Activated CD8-positive, alpha-beta T cell treated with anti-CD3 and anti-CD28 coated beads for 36 hours (primary cell): Measurements from ENCODE around the gene ADAM19. TPM values are rescaled to one million over a fixed set of nuclear protein-coding genes. Genes with fewer than 3 reads are reported as not detected.

Source experiments
- ATAC-seq: fragments of 200-7000 bp; cut with Tn5 transposase; one replicate; pipeline ENCODE4 v1.10.0; 2021; ENCODE audit warnings: mild to moderate bottlenecking, moderate library complexity
- CTCF ChIA-PET: fragments of 350-600 bp; sonication (Branson Sonifier 250); formaldehyde crosslinking; loops from one replicate; lab custom pipeline; 2021; ENCODE audit warnings: antibody characterized with exemption; lab: Charles Lee
- POLR2A ChIA-PET: fragments of 350-600 bp; sonication (Branson Sonifier 250); formaldehyde crosslinking; loops from one replicate; lab custom pipeline; 2021; ENCODE audit warnings: antibody characterized with exemption; lab: Charles Lee
- DNase-seq: peaks from one replicate; pipeline ENCODE4 v3.0.0-alpha.2; 2020
- H3K27ac Mint-ChIP-seq: one replicate; pipeline ENCODE4 v1.8.0; 2021; ENCODE audit warnings: mild to moderate bottlenecking, mixed read lengths
- H3K27me3 Mint-ChIP-seq: one replicate; pipeline ENCODE4 v1.8.0; 2021; ENCODE audit warnings: mixed read lengths
- H3K36me3 Mint-ChIP-seq: one replicate; pipeline ENCODE4 v1.8.0; 2021; ENCODE audit warnings: low read depth, mixed read lengths
- H3K4me1 Mint-ChIP-seq: one replicate; pipeline ENCODE4 v1.8.0; 2021; ENCODE audit warnings: low read depth, mixed read lengths
- H3K4me3 Mint-ChIP-seq: one replicate; pipeline ENCODE4 v1.8.0; 2021; ENCODE audit warnings: mild to moderate bottlenecking, moderate library complexity, mixed read lengths
- H3K9me3 Mint-ChIP-seq: one replicate; pipeline ENCODE4 v1.8.0; 2021; ENCODE audit warnings: mixed read lengths
- CTCF ChIP-seq: fragments of 200-600 bp; IDR thresholded peaks from one replicate; pipeline ENCODE4 v1.8.0; 2022; ENCODE audit warnings: antibody characterized with exemption, mild to moderate bottlenecking
- intact Hi-C: fragments of 100-400 bp; cut with micrococcal nuclease; formaldehyde crosslinking; loops from one replicate; pipeline ENCODE4 v1.10.0; 2022
- total RNA-seq, 2 experiments: library from RNA; stranded (reverse); gene quantifications; one replicate each; pipeline ENCODE4 v1.2.3, GENCODE V29; 2021

ADAM19 gene
- total RNA-seq, 2 experiments from 2014 or later = 12.3 to 12.9 TPM

GRCh38 chr5:157570531-157571200, 4.9 kb downstream of the ADAM19 start:
- H3K4me3 Mint-ChIP-seq = no peak overlapping the region
- peaks cover 2% of the 10 kb centered on the region for H3K36me3 Mint-ChIP-seq
- H3K9me3 Mint-ChIP-seq = no peaks in the 10 kb centered on the region
- H3K27me3 Mint-ChIP-seq = peaks cover 22% of the 10 kb centered on the region
- no peak for TF ChIP-seq CTCF
- POLR2A ChIA-PET = interaction anchor here (2.1 kb wide), 1 partner anchor 26 kb away, joined by 7 read pairs; no protein-coding TSS in a partner anchor
- DNase-seq (no peak), ATAC-seq (peak; percentile 18)
- peaks cover 34% of the 10 kb centered on the region for H3K4me1 Mint-ChIP-seq
- peak overlapping the region; percentile 73 for H3K27ac Mint-ChIP-seq
- CTCF ChIA-PET = interaction anchor here (0.7 to 2.4 kb wide), 4 partner anchors 13 to 172 kb away, joined by 3 to 6 read pairs (median 4); no protein-coding TSS in a partner anchor
- intact Hi-C loops = no loop called here

- ATAC-seq (no peak), DNase-seq (no peak)
- ChIA-PET POLR2A (interaction anchor here (1.3 kb wide), 1 partner anchor 28 kb away, joined by 3 read pairs; no protein-coding TSS in a partner anchor), CTCF (interaction anchor here (0.7 to 1.3 kb wide), 4 partner anchors 19 to 59 kb away, joined by 3 to 4 read pairs (median 3); no protein-coding TSS in a partner anchor)
- intact Hi-C loops = no loop called here
- Mint-ChIP-seq H3K9me3 (no peaks in the 10 kb centered on the region), H3K4me1 (peaks cover 28% of the 10 kb centered on the region), H3K27me3 (peaks cover 9% of the 10 kb centered on the region), H3K36me3 (peaks cover 3% of the 10 kb centered on the region), H3K4me3 (no peak overlapping the region), H3K27ac (no peak overlapping the region)
- no peak for TF ChIP-seq CTCF
Measured at GRCh38 chr5:157568720-157569119, 6.9 kb downstream of the ADAM19 start.

GRCh38 chr5:157568222-157568621, 7.4 kb downstream of the ADAM19 start:
- ChIA-PET CTCF (interaction anchor here (0.7 to 1.3 kb wide), 4 partner anchors 19 to 59 kb away, joined by 3 to 4 read pairs (median 3); no protein-coding TSS in a partner anchor), POLR2A (interaction anchor here (1.3 kb wide), 1 partner anchor 27 kb away, joined by 3 read pairs; no protein-coding TSS in a partner anchor)
- H3K4me3 Mint-ChIP-seq = no peak overlapping the region
- H3K4me1 Mint-ChIP-seq = peaks cover 26% of the 10 kb centered on the region
- TF ChIP-seq CTCF = no peak
- intact Hi-C loops = no loop called here
- no peaks in the 10 kb centered on the region for H3K9me3 Mint-ChIP-seq
- peaks cover 6% of the 10 kb centered on the region for H3K27me3 Mint-ChIP-seq
- ATAC-seq (no peak), DNase-seq (no peak)
- H3K27ac Mint-ChIP-seq = no peak overlapping the region
- H3K36me3 Mint-ChIP-seq = peaks cover 4% of the 10 kb centered on the region

GRCh38 chr5:157566902-157567489, 8.6 kb downstream of the ADAM19 start:
- TF ChIP-seq CTCF = no peak
- DNase-seq = no peak
- Mint-ChIP-seq H3K27ac (no peak overlapping the region), H3K4me3 (no peak overlapping the region), H3K27me3 (peaks cover 2% of the 10 kb centered on the region), H3K9me3 (no peaks in the 10 kb centered on the region), H3K4me1 (peaks cover 22% of the 10 kb centered on the region), H3K36me3 (peaks cover 4% of the 10 kb centered on the region)
- no peak for ATAC-seq
- CTCF ChIA-PET = interaction anchor here (0.6 to 1.3 kb wide), 3 partner anchors 74 to 134 kb away, joined by 3 to 6 read pairs (median 4); no protein-coding TSS in a partner anchor
- intact Hi-C loops = no loop called here
- POLR2A ChIA-PET = interaction anchor here (0.6 kb wide), 1 partner anchor 104 kb away, joined by 3 read pairs; no protein-coding TSS in a partner anchor
